Vagina (tissue), 2 donors: ENCODE measurements around the gene ISG20.

Experiments used
- POLR2A ChIP-seq, 2 donors: fragments of 450-650 bp; IDR thresholded peaks; one replicate each; pipeline ENCODE4 v1.6.1; 2017; ENCODE audit warnings: antibody characterized with exemption in 2 of 2, mild to moderate bottlenecking in 2 of 2, moderate library complexity in 2 of 2
- TF ChIP-seq, protein P1 (sequence below), 3 experiments: fragments of 450-650 bp in 2 of 3; fragments of 200-600 bp in 1 of 3; sonication (generic) in 1 of 3; IDR thresholded peaks; one replicate each; pipeline ENCODE4 v1.5.1; 2017 to 2019; ENCODE audit warnings: antibody characterized with exemption in 3 of 3, mild to moderate bottlenecking in 2 of 3, moderate library complexity in 2 of 3

DNA sequence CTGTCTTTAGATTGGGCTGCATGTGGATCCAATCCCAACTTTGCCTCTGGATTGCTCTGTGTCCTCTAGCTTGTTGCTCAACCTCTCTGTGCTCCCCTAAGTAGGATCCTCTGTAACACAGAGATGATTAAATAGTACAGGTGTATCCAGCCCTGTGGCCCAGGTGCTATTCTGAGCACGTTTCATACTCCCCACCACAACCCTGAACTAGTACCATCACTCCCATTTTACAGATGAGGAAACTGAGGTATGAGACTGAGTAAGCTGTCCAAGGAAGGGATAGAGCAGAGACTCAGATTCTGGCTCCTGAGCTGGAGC lies 7.2 kb downstream of the ISG20 start:
- TF ChIP-seq, protein P1, sequence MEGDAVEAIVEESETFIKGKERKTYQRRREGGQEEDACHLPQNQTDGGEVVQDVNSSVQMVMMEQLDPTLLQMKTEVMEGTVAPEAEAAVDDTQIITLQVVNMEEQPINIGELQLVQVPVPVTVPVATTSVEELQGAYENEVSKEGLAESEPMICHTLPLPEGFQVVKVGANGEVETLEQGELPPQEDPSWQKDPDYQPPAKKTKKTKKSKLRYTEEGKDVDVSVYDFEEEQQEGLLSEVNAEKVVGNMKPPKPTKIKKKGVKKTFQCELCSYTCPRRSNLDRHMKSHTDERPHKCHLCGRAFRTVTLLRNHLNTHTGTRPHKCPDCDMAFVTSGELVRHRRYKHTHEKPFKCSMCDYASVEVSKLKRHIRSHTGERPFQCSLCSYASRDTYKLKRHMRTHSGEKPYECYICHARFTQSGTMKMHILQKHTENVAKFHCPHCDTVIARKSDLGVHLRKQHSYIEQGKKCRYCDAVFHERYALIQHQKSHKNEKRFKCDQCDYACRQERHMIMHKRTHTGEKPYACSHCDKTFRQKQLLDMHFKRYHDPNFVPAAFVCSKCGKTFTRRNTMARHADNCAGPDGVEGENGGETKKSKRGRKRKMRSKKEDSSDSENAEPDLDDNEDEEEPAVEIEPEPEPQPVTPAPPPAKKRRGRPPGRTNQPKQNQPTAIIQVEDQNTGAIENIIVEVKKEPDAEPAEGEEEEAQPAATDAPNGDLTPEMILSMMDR (IDR thresholded peaks at IDR 0.05) = no peak
- no peak for TF ChIP-seq POLR2A (IDR thresholded peaks at IDR 0.05)
